IPS-20b (cell line): ENCODE measurements around the gene APEX2.

ENCODE experiments used
- H3K27ac ChIP-seq: one replicate; pipeline ENCODE4 v1.5.1; 2013; ENCODE audit warnings: low read length
- H3K27me3 ChIP-seq: 2 replicates; pipeline ENCODE4 v1.6.1; 2013; ENCODE audit warnings: mild to moderate bottlenecking, low read length, inconsistent platforms; ENCODE audit not compliant: insufficient read depth
- H3K36me3 ChIP-seq: 2 replicates; pipeline ENCODE4 v1.6.1; 2013; ENCODE audit warnings: low read depth, mild to moderate bottlenecking, inconsistent platforms, low read length, moderate library complexity; ENCODE audit not compliant: insufficient read depth
- H3K4me1 ChIP-seq: 2 replicates; pipeline ENCODE4 v1.6.1; 2013; ENCODE audit warnings: mild to moderate bottlenecking, control low read depth, inconsistent platforms, low read length, moderate library complexity; ENCODE audit not compliant: insufficient read depth
- H3K4me3 ChIP-seq: 2 replicates; pipeline ENCODE4 v1.5.1; 2013; ENCODE audit warnings: mild to moderate bottlenecking, low read length, inconsistent platforms
- H3K9ac ChIP-seq: 2 replicates; pipeline ENCODE4 v1.6.1; 2013; ENCODE audit warnings: low read depth, mild to moderate bottlenecking, inconsistent platforms, low read length, moderate library complexity
- H3K9me3 ChIP-seq: 2 replicates; pipeline ENCODE4 v1.6.1; 2013; ENCODE audit warnings: mild to moderate bottlenecking, low read depth, low read length, inconsistent platforms; ENCODE audit not compliant: insufficient read depth

The APEX2 gene

GRCh38 chrX:54994099-54994498 lies 6.1 kb upstream of the APEX2 start, which contains the start of gene PFKFB1:
PFKFB1 (minus strand) TSS chrX:54994188; CDS start chrX:54994007, 181 bp downstream.
- no peaks in the 10 kb centered on the region for H3K9me3 ChIP-seq
- no peaks in the 10 kb centered on the region for H3K36me3 ChIP-seq
- H3K27ac ChIP-seq, result no peak within 1 kb of the TSS
- no peak within 1 kb of the TSS for H3K4me3 ChIP-seq
- no peaks in the 10 kb centered on the region for H3K27me3 ChIP-seq
- H3K9ac ChIP-seq, result no peak within 1 kb of the TSS
- no peaks in the 10 kb centered on the region for H3K4me1 ChIP-seq

- Histone ChIP-seq H3K4me3 (no peak overlapping the region), H3K4me1 (no peaks in the 10 kb centered on the region), H3K9ac (no peak overlapping the region), H3K27me3 (no peaks in the 10 kb centered on the region), H3K9me3 (no peaks in the 10 kb centered on the region), H3K27ac (no peak overlapping the region), H3K36me3 (no peaks in the 10 kb centered on the region)
Observed at GRCh38 chrX:54994668-54995351, 5.4 kb upstream of the APEX2 start.

- Histone ChIP-seq H3K4me1 (no peaks in the 10 kb centered on the region), H3K36me3 (no peaks in the 10 kb centered on the region), H3K4me3 (no peak overlapping the region), H3K27ac (no peak overlapping the region), H3K9ac (no peak overlapping the region), H3K27me3 (no peaks in the 10 kb centered on the region), H3K9me3 (no peaks in the 10 kb centered on the region)
Observed at GRCh38 chrX:54995621-54996020, 4.5 kb upstream of the APEX2 start.

- H3K27me3 ChIP-seq, result no peaks in the 10 kb centered on the region
- no peaks in the 10 kb centered on the region for H3K9me3 ChIP-seq
- H3K27ac ChIP-seq, result no peak overlapping the region
- no peaks in the 10 kb centered on the region for H3K4me1 ChIP-seq
- H3K9ac ChIP-seq, result no peak overlapping the region
- H3K36me3 ChIP-seq, result peaks cover 51% of the 10 kb centered on the region
- no peak overlapping the region for H3K4me3 ChIP-seq
Observed at GRCh38 chrX:55004231-55004630, 4.1 kb downstream of the APEX2 start.

- Histone ChIP-seq H3K9me3 (no peaks in the 10 kb centered on the region), H3K36me3 (peaks cover 51% of the 10 kb centered on the region), H3K27me3 (no peaks in the 10 kb centered on the region), H3K9ac (no peak overlapping the region), H3K27ac (no peak overlapping the region), H3K4me1 (no peaks in the 10 kb centered on the region), H3K4me3 (no peak overlapping the region)
Observed at GRCh38 chrX:55005256-55005655, 5.1 kb downstream of the APEX2 start.

- Histone ChIP-seq H3K27ac (no peak overlapping the region), H3K9me3 (no peaks in the 10 kb centered on the region), H3K27me3 (no peaks in the 10 kb centered on the region), H3K36me3 (peaks cover 47% of the 10 kb centered on the region), H3K4me1 (no peaks in the 10 kb centered on the region), H3K9ac (no peak overlapping the region), H3K4me3 (no peak overlapping the region)
Observed at GRCh38 chrX:55006827-55007621, 6.9 kb downstream of the APEX2 start.

GRCh38 chrX:55007656-55008055 lies 7.5 kb downstream of the APEX2 start:
- no peak overlapping the region for H3K27ac ChIP-seq
- H3K27me3 ChIP-seq, result no peaks in the 10 kb centered on the region
- H3K9ac ChIP-seq, result no peak overlapping the region
- no peaks in the 10 kb centered on the region for H3K4me1 ChIP-seq
- peaks cover 41% of the 10 kb centered on the region for H3K36me3 ChIP-seq
- no peaks in the 10 kb centered on the region for H3K9me3 ChIP-seq
- H3K4me3 ChIP-seq, result no peak overlapping the region

GRCh38 chrX:55008571-55009358 lies 8.6 kb downstream of the APEX2 start:
- H3K27ac ChIP-seq, result no peak overlapping the region
- no peak overlapping the region for H3K9ac ChIP-seq
- no peak overlapping the region for H3K4me3 ChIP-seq
- peaks cover 30% of the 10 kb centered on the region for H3K36me3 ChIP-seq
- H3K9me3 ChIP-seq, result no peaks in the 10 kb centered on the region
- no peaks in the 10 kb centered on the region for H3K27me3 ChIP-seq
- H3K4me1 ChIP-seq, result no peaks in the 10 kb centered on the region

GRCh38 chrX:55011294-55011693 lies 11.1 kb downstream of the APEX2 start:
- Histone ChIP-seq H3K27ac (no peak overlapping the region), H3K27me3 (no peaks in the 10 kb centered on the region), H3K4me1 (no peaks in the 10 kb centered on the region), H3K36me3 (peaks cover 5% of the 10 kb centered on the region; the same call in 1 of the 2 replicates), H3K4me3 (no peak overlapping the region), H3K9ac (no peak overlapping the region), H3K9me3 (no peaks in the 10 kb centered on the region)

GRCh38 chrX:55014897-55015299 lies 14.7 kb downstream of the APEX2 start:
- Histone ChIP-seq H3K27ac (no peak overlapping the region), H3K4me3 (no peak overlapping the region)

GRCh38 chrX:55026143-55026542 lies 26.0 kb downstream of the APEX2 start:
- Histone ChIP-seq H3K9ac (no peak overlapping the region), H3K36me3 (no peaks in the 10 kb centered on the region), H3K27me3 (no peaks in the 10 kb centered on the region), H3K4me1 (no peaks in the 10 kb centered on the region), H3K4me3 (no peak overlapping the region), H3K9me3 (no peaks in the 10 kb centered on the region), H3K27ac (no peak overlapping the region)

More at GRCh38 chrX:55014897-55015299, 14.7 kb downstream of the APEX2 start:
- H3K9ac ChIP-seq, result no peak overlapping the region
- no peaks in the 10 kb centered on the region for H3K4me1 ChIP-seq
- no peaks in the 10 kb centered on the region for H3K27me3 ChIP-seq
- no peaks in the 10 kb centered on the region for H3K36me3 ChIP-seq
- no peaks in the 10 kb centered on the region for H3K9me3 ChIP-seq
